NCI-H2196 treated with DMSO at 0.1 percent for 48 hours (cell line): ENCODE measurements around the gene SBK1.

Experiments used
- DNase-seq: peaks from one replicate; lab custom pipeline; 2025; ENCODE audit not compliant: unreplicated experiment; lab: John Stamatoyannopoulos, UW

The SBK1 gene

DNA sequence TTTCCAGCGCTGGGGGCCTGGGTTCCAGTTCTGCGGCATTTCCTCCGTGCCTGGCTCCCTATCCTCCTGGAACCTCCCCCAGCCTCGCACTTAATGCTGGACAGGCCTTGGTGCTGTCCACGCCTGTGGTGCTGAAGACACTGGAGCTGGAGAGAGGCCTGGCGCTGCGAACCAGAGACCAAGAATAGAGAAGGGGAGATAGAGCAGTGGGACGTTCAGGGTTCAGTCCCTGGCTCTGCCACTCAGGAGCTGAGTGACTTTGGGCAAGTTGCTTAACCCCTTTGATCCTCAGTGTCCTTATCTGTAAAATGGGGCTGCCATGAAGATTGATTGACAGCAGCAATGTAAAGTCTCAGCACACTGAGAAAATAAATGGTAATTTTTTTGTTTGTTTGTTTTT lies 11.9 kb downstream of the SBK1 start:
- no peak for DNase-seq

DNA sequence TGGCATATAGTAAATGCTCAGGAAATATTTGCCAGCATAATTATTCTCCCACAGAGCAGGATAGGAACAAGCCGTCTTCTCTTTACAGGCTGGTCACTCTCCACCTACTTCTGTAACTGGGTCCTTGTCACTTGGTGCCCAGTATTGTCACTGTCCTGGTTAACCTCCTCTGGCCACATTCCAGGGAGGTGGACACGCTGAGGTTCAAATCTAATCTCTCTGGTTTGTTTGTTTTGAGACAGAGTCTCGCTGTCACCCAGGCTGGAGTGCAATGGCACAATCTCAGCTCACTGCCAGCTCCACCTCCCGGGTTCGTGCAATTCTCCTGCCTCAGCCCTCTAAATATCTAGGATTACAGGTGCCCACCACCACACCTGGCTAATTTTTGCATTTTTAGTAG lies 15.6 kb downstream of the SBK1 start:
- no peak for DNase-seq

DNA sequence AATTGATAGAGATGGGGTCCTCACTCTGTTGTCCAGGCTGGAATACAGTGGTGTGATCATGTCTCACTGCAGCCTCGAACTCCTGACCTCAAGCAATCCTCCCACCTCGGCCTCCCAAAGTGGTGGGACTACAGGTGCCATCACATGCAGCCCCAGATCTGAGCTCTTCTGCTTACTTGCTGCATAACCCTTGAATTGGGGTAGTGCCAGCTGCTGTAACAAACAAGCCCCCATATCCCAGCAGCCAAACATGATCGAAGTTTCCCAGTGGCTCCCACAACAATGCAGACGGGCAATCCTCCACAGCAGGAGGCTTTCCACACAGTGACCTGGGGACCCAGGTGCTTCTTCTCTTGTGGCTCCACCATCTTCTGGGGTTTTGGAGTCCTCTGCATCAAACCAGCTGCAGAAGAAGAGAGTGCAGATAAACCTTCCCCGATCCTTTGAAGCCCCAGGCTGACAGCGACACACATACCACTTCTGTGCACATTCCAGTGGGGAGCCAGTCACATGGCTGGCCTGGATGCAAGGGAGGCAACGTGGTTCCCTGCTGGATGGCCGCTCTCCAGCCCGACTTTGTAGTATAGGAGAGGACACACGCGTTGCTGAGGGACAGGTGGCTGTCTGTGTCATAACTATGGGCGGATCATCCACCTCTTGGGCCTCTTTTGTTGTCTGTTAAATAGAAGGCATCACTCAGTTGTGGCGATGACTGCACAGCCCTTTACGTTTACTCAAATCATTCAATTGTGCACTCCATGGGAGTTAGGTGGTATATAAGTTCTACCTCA lies 16.7 kb downstream of the SBK1 start:
- DNase-seq, result no peak

DNA sequence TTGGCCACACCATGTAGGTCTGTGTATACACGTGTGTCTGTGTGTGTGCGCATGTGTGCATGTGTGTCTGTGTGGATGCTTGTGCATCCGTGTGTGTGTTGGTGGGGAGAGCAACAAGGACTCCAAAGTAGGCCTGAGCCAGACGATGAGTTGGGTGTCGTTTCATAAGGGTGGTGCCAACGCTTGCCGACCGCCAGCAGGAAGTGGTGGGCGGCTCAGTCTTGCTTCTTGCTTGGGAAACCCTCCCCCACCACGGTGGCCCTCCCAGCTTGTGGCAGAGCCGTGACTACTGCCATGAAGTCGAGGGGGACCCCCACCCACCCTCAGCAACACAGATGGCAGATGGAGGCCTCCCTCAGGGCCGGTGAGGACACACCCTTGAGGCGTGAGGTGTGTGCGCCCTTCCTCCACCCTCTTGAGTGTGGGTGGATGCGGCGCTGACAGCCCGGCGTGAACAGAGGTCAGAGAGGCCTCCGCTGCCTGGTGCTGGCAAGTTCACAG lies 17.5 kb downstream of the SBK1 start:
- DNase-seq, result no peak

DNA sequence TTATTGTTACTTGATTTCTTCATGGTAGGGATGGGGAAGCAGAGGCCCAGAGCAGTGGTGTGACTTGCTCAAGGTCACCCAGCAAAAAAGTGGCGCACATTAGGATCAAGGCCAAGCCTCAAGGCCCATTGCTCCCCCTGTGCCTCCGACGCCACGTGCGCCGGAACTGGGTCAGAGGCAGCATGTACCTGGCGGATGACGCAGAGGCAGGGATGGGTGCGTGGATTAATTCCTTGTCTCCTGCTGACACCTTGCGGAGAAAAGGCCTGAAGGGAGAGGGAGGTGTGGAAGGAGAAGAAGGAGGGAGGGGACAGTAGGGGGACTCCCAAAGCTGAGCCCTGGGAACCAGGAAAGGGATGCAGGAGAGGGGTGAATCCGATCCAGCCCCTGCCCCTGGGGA lies 18.5 kb downstream of the SBK1 start:
- no peak for DNase-seq

DNA sequence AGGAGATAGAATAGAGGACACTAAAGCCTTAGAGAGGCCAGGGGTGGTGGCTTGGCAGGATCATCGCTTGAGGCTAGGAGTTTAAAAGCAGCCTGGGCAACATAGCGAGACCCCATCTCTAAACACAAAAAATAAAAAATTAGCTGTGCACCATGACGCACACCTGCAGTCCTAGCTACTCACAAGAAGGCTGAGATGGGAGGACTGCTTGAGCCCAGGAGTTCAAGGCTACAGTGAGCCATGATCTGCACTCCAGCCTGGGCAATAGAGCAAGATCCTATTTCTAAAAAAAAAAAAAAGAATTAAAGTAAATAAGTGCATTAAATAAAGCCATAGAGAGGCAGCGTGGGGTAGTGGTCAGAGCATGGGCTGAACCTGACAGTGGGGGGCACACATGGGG lies 19.1 kb downstream of the SBK1 start:
- no peak for DNase-seq

DNA sequence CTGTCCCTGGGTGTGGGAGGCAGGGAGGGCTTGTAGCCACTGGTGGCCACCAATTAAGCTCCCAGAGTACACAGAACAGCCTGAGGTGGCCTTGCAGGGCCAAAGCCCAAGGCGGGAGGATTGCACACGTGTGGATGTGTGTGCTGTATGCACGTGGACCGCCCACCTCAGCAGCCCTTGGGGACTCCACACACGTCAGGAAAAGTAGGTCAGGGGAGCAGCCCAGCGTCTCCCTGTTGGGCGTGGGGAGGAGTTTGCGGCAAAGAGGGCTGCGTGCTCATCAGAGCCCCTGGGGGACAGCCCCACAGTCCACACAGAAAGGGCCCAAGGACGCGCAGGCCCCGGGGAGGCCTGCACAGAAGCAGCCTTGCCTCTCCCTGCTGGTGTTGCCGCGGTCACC lies 19.6 kb downstream of the SBK1 start:
- no peak for DNase-seq

DNA sequence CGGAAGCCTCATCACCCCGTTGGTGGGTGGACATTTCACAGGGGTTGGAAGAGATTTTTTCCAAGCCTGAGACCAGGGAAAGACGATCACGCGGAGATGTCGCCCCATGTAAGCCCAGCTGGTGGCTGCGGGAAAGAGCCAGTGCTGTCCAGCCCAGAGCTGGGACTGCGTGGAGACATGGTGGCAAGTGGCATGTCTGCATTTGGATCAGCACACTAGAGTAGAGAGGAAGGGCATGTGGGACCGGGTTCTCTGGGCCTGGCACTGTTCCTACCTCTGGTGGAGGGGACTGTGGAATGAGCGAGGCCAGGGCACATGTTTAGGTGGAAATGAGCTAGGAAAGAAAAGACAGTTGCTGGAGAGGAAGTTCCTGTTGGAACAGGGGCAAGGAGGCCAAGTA lies 20.0 kb downstream of the SBK1 start:
- no peak for DNase-seq

DNA sequence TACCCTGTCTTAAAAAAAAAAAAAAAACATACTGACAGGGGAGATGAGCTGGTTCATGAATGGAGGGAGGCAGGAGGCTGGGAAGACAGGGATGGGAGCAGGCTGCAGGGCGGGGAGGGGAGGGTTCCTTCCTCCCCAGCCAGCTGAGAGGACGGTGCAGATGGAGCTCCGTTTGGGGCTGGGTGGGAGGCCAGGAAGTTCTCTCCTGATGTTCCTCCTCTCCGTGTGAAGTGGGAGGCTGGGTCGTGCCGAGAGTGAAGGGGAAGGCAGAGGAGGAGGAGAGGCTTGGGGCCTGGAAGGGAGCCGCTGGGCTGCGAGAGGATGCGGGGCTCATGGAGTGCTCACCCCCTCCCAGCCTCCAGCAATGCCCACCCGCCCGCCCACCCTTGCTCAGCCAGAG lies 21.3 kb downstream of the SBK1 start:
- no peak for DNase-seq

DNA sequence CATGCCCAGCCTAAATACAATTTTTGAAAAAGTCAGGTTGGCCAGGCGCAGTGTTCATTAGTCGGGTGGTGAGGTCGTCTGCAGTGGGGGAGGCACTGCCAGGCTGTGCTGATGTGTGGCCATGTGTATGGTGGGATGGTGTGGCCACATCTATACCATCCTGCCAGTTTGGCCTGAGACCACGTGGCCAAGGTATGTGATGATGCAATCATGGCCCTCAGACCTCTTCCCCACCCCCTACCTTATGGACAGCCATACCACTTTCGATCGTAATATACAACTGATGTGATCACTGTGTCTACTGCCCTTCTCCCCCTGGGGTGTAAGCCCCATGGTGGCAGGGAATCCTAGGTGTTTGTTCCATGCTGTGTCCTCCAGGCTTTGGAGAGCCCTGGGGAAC lies 23.7 kb downstream of the SBK1 start:
- no peak for DNase-seq

DNA sequence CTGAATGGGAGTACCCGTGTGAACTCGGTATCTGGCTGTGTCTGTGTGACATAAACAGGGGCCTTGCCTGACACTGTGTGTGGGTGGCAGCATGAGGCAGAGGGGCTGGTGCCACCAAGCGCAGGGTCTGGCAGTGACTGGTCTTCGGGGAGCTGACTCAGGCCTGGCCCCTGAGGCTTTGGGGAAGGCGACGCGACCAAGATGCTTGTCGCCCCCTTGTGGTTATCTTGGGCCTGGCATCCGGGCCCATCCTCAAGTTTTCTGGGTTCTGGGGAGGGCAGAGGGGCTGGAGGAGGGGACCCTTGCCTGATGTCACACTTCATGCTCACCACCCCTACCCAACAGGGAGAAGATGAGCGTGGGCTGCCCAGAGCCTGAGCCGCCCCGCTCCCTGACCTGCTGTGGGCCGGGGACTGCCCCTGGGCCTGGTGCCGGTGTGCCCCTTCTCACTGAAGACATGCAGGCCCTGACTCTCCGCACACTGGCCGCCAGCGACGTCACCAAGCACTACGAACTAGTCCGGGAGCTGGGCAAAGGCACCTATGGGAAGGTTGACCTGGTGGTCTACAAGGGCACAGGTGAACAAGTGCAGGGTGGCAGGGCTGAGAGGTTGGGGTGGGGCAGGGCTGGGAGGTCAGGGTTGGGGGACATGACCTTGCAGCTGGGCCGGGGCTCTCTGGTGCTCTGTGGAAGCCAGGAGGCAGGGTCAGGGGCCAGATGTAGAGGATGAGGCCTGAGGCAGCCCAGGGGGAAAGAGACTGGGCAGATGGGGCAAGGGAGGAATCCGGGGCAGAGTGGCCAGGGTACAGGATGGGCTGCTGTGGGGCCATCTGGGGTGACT lies 24.9 kb downstream of the SBK1 start:
- no peak for DNase-seq

DNA sequence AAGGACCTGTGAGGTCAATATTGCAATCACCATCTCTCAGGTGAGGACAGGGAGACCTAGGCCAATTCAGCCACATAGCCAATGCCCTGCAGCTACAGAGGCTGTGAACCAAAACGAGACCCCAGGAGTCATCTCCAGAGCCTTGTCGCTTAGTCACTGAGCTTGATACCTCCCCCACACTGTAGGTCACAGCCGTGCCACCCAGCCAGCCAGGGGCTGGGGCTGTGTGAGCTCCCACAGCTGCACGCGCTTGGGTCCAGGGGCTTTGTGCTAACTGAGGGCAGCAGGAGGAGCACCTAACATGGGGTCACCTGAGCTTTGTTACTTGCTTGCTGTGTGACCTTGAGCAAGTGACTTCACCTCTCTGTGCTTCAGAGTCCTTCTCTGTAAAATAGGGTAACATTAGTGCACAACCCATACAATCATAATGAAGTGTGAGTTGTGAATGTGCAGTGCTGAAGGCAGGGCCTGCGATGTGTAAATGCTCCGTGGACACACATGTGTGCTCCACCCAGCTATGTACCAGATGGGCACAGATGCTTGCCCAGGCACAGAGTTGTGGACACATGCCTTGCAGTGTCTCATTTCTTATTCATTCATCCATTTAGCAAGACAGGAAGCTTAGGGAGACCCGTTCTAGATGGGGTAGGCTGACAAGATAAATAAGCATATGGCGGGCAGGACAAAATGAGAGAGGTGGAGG lies 25.9 kb downstream of the SBK1 start:
- DNase-seq, result no peak

DNA sequence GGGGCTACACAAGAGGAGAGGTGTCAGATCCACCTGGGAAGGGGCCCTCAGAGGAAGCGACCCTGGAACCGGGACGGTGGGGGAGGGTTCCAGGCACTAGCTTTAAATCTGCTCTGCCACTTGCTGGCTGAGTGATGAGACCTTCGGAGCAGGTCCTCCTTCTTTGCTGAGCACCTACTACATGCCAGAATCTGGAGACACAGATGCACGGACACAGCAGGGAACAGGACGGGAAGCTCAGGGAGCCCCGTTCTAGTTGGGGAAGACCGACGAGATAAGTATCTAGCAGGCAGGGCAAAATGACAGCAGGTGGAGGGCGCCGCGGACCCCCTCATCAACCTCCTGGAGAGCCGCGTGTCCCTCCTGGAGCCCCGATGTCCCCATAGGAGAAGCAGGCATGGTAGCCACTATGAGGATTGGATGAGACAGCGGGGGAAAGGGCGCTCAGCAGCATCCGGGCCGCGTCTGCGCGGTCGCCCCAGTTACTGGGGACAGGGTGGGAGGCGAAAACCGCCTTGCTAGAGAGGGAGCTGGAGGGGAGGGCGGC lies 27.2 kb downstream of the SBK1 start:
- DNase-seq, result no peak

DNA sequence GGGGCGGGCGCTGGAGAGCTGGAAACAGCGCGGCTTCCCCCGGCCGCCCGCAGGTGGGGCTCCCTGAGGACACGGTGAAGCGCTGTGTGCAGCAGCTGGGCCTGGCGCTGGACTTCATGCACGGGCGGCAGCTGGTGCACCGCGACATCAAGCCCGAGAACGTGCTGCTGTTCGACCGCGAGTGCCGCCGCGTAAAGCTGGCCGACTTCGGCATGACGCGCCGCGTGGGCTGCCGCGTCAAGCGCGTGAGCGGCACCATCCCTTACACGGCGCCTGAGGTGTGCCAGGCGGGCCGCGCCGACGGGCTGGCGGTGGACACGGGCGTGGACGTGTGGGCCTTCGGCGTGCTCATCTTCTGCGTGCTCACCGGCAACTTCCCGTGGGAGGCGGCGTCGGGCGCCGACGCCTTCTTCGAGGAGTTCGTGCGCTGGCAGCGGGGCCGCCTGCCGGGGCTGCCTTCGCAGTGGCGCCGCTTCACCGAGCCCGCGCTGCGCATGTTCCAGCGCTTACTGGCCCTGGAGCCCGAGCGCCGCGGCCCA lies 27.8 kb downstream of the SBK1 start:
- DNase-seq, result no peak

DNA sequence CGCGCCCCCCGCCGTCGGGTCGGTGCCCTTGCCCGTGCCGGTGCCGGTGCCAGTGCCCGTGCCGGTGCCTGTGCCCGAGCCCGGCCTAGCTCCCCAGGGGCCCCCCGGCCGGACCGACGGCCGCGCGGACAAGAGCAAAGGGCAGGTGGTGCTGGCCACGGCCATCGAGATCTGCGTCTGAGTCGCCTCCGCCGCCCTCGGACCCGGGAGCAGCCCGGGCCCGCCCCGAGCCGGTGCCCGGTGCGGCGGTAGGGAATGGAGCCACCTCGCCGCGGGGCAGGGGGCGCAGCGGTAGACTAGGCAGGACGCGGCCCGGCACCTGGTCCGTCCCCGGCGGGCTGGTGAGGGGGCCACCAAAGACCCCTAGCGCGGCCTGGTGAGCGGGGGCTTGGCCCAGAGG lies 28.4 kb downstream of the SBK1 start:
- DNase-seq, result no peak

DNA sequence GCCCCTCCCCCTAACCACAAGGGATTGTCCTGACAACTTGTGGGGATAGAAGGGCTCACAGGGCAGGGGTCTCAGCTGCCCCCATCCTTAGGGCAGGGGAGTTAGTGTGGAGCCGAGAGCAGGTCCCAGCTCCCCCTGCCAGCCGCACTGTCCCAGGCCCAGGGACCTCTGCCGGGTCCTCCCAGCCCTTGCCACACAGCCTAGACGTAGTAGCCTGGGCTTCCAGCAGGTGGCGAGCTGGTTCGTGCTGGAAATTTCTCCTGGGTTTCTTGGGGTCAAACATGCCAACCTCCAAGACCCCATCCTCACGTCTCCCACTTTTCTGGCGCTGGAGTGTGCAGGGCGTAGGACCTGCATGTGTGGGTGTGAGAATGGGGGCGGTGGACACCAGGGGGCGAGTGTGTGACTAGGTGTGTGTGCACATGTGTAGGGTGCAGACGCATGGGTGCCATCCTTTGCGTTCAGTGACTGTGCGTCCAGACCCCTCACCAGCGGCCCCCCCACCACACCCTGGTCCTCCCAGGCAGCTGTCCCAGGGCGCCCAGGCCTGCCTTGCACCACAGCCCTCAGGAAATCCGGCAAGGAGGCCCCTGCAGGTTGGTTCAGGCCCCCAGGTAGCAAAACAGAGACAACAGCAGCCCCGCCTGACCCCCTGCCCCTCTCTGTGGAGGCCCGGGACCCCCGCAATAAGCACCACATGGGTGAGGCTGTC lies 29.5 kb downstream of the SBK1 start:
- DNase-seq, result no peak

DNA sequence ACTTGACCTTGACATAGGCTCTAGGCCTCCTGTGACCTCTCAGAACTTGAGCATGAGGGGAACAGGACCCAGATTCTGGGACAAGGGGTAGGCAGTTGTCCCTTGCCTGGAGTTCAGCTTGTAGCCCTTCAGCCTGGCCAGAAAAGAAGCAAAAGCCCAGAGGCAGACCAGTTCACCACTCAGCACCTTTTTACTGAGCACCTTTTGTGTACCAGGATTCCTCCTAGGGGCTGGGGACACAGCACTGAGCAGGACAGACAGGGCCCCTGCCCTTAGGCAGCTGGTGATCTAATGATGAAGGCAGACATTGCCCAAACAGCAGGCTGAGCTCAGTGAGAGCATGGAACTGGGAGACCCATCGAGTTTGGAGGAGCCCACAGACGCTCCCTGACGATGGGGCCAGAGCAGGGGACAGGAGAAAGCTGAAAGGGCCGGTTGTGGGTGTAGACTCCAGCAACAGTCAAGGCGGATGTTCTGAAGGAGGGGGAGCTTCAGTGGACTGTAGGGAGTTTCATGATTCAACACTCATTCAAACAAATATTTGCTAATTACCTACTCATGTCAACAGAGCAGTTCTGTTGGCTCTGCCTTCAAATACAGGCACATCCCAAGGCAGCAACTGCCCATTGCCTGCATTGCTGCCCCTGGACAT lies 32.0 kb downstream of the SBK1 start:
- no peak for DNase-seq

DNA sequence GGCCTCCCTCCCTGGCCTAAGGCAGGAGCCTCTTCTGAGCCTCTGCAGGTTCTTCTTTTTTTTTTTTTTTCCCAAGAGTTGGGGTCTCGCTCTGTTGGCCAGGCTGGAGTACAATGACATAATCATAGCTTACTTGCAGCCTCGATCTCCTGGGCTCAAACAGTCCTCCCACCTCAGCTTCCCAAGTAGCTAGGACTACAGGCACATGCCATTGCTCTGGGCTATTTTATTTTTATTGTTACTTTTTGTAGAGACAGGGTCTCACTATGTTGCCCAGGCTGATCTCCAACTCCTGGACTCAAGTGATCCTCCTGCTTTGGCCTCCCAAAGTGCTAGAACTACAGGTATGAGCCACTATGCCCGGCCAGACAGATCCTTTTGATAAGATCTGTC lies 32.6 kb downstream of the SBK1 start:
- DNase-seq, result no peak

DNA sequence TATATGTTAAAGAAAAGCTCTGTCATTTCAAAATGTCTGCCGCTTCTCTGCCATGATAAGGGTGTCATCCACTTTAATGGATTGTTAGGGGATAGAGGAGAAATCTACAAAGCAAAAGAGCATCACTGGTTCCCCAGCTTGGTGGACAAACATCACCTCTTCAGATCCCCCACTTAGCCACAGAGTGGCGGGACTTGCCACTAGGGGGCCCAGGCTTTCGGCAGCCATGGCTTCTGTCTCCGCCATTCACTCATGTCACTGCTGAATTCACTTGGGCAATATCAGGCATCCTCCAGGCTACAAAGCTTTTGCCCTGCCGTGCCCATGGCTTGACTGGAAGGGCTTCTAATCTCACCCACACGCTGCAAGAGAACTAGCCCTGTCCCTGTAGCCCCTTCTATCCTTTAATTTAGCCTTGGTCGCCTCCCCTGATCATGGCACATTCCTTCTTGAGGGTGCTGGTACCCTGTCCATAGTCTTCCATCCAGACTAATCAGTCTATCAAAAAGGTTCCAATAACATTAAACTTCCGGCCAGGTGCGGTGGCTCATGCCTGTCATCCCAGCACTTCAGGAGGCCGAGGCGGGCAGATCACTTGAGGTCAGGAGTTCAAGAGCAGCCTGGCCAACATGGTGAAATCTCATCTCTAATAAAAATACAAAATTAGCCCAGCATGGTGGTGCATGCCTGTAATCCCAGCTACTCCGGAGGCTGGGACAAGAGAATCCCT lies 34.7 kb downstream of the SBK1 start:
- DNase-seq, result no peak
